Hepatocyte (in vitro differentiated cells): ENCODE results near the gene KCNK1. TPM values are rescaled to one million over a fixed set of nuclear protein-coding genes. Genes with fewer than 3 reads are reported as not detected.
A peak's percentile ranks its signal among the peaks of the same experiment; 100 is the strongest.

Experiments
- DNase-seq: peaks from one replicate; pipeline ENCODE4 v3.0.0-alpha.2; 2016; ENCODE audit warnings: low spot score
- H2AFZ ChIP-seq: fragments of 200-600 bp; sonication (generic); 2 replicates; pipeline ENCODE4 v1.6.0; 2016; ENCODE audit warnings: antibody characterized with exemption, mild to moderate bottlenecking
- H3K27ac ChIP-seq: fragments of 200-600 bp; sonication (generic); 2 replicates; pipeline ENCODE4 v1.5.1; 2016; ENCODE audit warnings: mild to moderate bottlenecking
- H3K27me3 ChIP-seq: fragments of 200-600 bp; sonication (generic); 2 replicates; pipeline ENCODE4 v1.6.1; 2016
- H3K36me3 ChIP-seq: fragments of 200-600 bp; sonication (generic); replicated peaks from 2 replicates; pipeline ENCODE4 v1.5.1; 2016; ENCODE audit warnings: low read depth; ENCODE audit not compliant: insufficient read depth
- H3K4me1 ChIP-seq: fragments of 200-600 bp; sonication (generic); 2 replicates; pipeline ENCODE4 v1.5.1; 2016; ENCODE audit warnings: mild to moderate bottlenecking, moderate library complexity; ENCODE audit not compliant: insufficient read depth
- H3K4me2 ChIP-seq: fragments of 200-600 bp; sonication (generic); 2 replicates; pipeline ENCODE4 v1.6.0; 2016
- H3K4me3 ChIP-seq: fragments of 200-600 bp; sonication (generic); 2 replicates; pipeline ENCODE4 v1.5.1; 2016; ENCODE audit warnings: mild to moderate bottlenecking
- H3K79me2 ChIP-seq: fragments of 200-600 bp; sonication (generic); 2 replicates; pipeline ENCODE4 v1.6.0; 2017; ENCODE audit warnings: mild to moderate bottlenecking
- H3K9me2 ChIP-seq: fragments of 200-600 bp; sonication (generic); replicated peaks from 2 replicates; pipeline ENCODE4 v1.6.0; 2017; ENCODE audit warnings: mild to moderate bottlenecking; ENCODE audit not compliant: insufficient read depth
- H3K9me3 ChIP-seq: fragments of 200-600 bp; sonication (generic); 2 replicates; pipeline ENCODE4 v1.5.1; 2016; ENCODE audit warnings: low read depth, mild to moderate bottlenecking
- H4K20me1 ChIP-seq: fragments of 200-600 bp; sonication (generic); 2 replicates; pipeline ENCODE4 v1.6.0; 2016; ENCODE audit warnings: mild to moderate bottlenecking; ENCODE audit not compliant: insufficient read depth, poor library complexity, severe bottlenecking
- CTCF ChIP-seq: fragments of 200-600 bp; sonication (generic); IDR thresholded peaks from 2 replicates; pipeline ENCODE4 v1.5.1; 2016; ENCODE audit warnings: antibody characterized with exemption, mild to moderate bottlenecking; ENCODE audit not compliant: poor library complexity
- EZH2 ChIP-seq: fragments of 200-600 bp; sonication (generic); IDR thresholded peaks from 2 replicates; pipeline ENCODE4 v1.6.1; 2016; ENCODE audit warnings: antibody characterized with exemption, mild to moderate bottlenecking, borderline replicate concordance
- EZH2phosphoT487 ChIP-seq: fragments of 200-600 bp; sonication (generic); IDR thresholded peaks from one replicate; pipeline ENCODE4 v1.6.1; 2018; ENCODE audit warnings: antibody characterized with exemption, mild to moderate bottlenecking, low read depth, moderate library complexity; ENCODE audit not compliant: unreplicated experiment, severe bottlenecking
- WGBS: methylation state at CpG from one replicate; pipeline ENCODE4 v1.1.6; 2016; ENCODE audit warnings: low lambda C conversion rate; ENCODE audit errors: missing lambda C conversion rate; 5-methylcytosine and 5-hydroxymethylcytosine counted together
- polyA plus RNA-seq: library from polyadenylated mRNA; unstranded; fragments of >200 nt; fragmentation: Nextera tagmentation; extraction: Ambion mirVana; gene quantifications from 2 replicates; pipeline ENCODE4 v1.2.1, GENCODE V29; 2016
- total RNA-seq: library from RNA; depleted of rRNA; stranded (reverse); fragments of >200 nt; gene quantifications from 2 replicates; pipeline ENCODE4 v1.2.3, GENCODE V29; 2014

Gene KCNK1
- total and polyA plus RNA-seq, 2 experiments from 2014 or later: 21.4 to 25.9 TPM

GRCh38 chr1:233704170-233704897 is 90.4 kb downstream of the KCNK1 start:
- WGBS: 68% methylated on average over 6 of the region's 6 CpGs
- H3K27me3 ChIP-seq: no peaks in the 10 kb centered on the region
- no peaks in the 10 kb centered on the region for H3K36me3 ChIP-seq
- no peak overlapping the region for H3K4me3 ChIP-seq
- H4K20me1 ChIP-seq: no peaks in the 10 kb centered on the region
- no peaks in the 10 kb centered on the region for H3K9me3 ChIP-seq
- H3K9me2 ChIP-seq: no peaks in the 10 kb centered on the region
- H3K79me2 ChIP-seq: no peaks in the 10 kb centered on the region
- peak overlapping the region; percentile 3 for H3K4me2 ChIP-seq
- no peak for DNase-seq
- TF ChIP-seq CTCF (no peak), EZH2phosphoT487 (no peak), EZH2 (no peak)
- H3K4me1 ChIP-seq: peaks cover 37% of the 10 kb centered on the region
- H3K27ac ChIP-seq: peak overlapping the region; percentile 49
- H2AFZ ChIP-seq: no peak overlapping the region

- no peaks in the 10 kb centered on the region for H4K20me1 ChIP-seq
- peaks cover 37% of the 10 kb centered on the region for H3K4me1 ChIP-seq
- DNase-seq: no peak
- no peaks in the 10 kb centered on the region for H3K36me3 ChIP-seq
- H3K9me2 ChIP-seq: no peaks in the 10 kb centered on the region
- H3K79me2 ChIP-seq: no peaks in the 10 kb centered on the region
- no peak overlapping the region for H3K4me2 ChIP-seq
- 76% methylated on average over 3 of the region's 3 CpGs for WGBS
- no peak overlapping the region for H2AFZ ChIP-seq
- H3K4me3 ChIP-seq: no peak overlapping the region
- no peaks in the 10 kb centered on the region for H3K27me3 ChIP-seq
- no peak for TF ChIP-seq CTCF
- TF ChIP-seq EZH2phosphoT487: no peak
- no peak for TF ChIP-seq EZH2
- H3K27ac ChIP-seq: peak overlapping the region; percentile 7
- no peaks in the 10 kb centered on the region for H3K9me3 ChIP-seq
Observed at GRCh38 chr1:233704898-233705723, 91.2 kb downstream of the KCNK1 start.

GRCh38 chr1:233707153-233707879 is 93.4 kb downstream of the KCNK1 start:
- Histone ChIP-seq H3K9me2 (no peaks in the 10 kb centered on the region), H3K4me2 (peak overlapping the region; percentile 41), H3K4me3 (no peak overlapping the region), H3K27me3 (no peaks in the 10 kb centered on the region), H3K79me2 (no peaks in the 10 kb centered on the region), H3K36me3 (no peaks in the 10 kb centered on the region), H3K4me1 (peaks cover 37% of the 10 kb centered on the region), H2AFZ (no peak overlapping the region), H3K27ac (peak overlapping the region; percentile 79), H4K20me1 (no peaks in the 10 kb centered on the region), H3K9me3 (no peaks in the 10 kb centered on the region)
- DNase-seq: peak; percentile 47
- no peak for TF ChIP-seq EZH2
- no peak for TF ChIP-seq CTCF
- TF ChIP-seq EZH2phosphoT487: no peak
- WGBS: 52% methylated on average over 4 of the region's 4 CpGs
